GM13977 (cell line): ENCODE data around the gene OGFRL1.

Experiments
- DNase-seq: peaks from one replicate; pipeline ENCODE4 v3.0.0; 2012; ENCODE audit warnings: low spot score
- in situ Hi-C: fragments of 300-500 bp; cut with MboI; formaldehyde crosslinking; loops from one replicate; pipeline ENCODE4 v1.12.0; 2022; ENCODE audit warnings: low sequenced_read_pairs, low pct_unique_long_range_greater_than_20kb, mixed read lengths, inconsistent platforms; ENCODE audit not compliant: unreplicated experiment
- TF ChIP-seq, protein P1 (sequence below): IDR thresholded peaks from 2 replicates; pipeline ENCODE4 v1.5.1; 2012; ENCODE audit warnings: mild to moderate bottlenecking, control low read depth; ENCODE audit not compliant: insufficient read depth; ENCODE audit errors: extremely low read depth, missing control alignments

OGFRL1 gene

GRCh38 chr6:71292001-71292400, 3.4 kb downstream of the OGFRL1 start:
- in situ Hi-C loops: no loop called here
- no peak for DNase-seq

DNA sequence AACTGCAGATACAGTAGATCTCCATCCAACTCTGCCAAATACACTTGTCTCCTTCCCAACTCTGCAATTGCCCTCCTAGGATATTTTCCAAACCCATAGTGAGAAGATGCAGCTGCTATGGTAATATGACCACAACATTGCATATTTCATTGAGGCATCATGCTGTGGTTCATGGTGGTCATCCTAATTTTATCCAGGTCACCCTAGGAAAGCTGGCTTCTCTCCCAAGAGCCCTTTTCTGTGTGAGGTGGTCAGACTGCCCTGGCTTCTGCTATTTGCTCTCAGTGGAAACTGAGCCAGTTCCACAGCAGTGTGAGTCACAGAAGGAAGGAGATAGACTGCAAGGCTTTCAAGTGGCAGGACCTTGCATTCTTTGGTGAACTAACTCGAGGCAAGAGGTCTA, 5.5 kb downstream of the OGFRL1 start:
- DNase-seq: no peak
- in situ Hi-C loops: no loop called here
- TF ChIP-seq, protein P1, sequence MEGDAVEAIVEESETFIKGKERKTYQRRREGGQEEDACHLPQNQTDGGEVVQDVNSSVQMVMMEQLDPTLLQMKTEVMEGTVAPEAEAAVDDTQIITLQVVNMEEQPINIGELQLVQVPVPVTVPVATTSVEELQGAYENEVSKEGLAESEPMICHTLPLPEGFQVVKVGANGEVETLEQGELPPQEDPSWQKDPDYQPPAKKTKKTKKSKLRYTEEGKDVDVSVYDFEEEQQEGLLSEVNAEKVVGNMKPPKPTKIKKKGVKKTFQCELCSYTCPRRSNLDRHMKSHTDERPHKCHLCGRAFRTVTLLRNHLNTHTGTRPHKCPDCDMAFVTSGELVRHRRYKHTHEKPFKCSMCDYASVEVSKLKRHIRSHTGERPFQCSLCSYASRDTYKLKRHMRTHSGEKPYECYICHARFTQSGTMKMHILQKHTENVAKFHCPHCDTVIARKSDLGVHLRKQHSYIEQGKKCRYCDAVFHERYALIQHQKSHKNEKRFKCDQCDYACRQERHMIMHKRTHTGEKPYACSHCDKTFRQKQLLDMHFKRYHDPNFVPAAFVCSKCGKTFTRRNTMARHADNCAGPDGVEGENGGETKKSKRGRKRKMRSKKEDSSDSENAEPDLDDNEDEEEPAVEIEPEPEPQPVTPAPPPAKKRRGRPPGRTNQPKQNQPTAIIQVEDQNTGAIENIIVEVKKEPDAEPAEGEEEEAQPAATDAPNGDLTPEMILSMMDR: no peak

More at GRCh38 chr6:71292001-71292400, 3.4 kb downstream of the OGFRL1 start:
- TF ChIP-seq, protein P1: no peak

DNA sequence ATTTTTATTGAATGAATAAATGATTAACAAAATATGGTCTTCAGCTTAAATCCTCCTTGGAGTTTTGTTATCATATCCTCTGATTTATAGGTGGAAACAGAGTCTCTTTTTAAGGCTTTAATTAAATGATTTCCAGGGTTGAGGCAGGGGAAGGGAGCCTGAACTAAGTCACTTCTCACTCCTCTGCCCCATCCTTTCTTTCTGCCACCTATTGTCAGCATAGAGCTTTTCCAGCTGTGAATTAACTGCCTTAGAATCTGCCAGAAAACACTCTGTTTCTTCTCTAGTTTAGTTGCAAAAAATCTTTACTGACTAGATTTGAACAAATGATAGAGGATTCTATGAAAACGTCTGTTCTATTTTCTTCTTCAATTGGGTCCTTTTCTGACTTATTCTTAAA, 9.8 kb downstream of the OGFRL1 start:
- in situ Hi-C loops: no loop called here
- no peak for DNase-seq
- TF ChIP-seq, protein P1: no peak

GRCh38 chr6:71299541-71300470, 11.2 kb downstream of the OGFRL1 start:
- DNase-seq: no peak
- in situ Hi-C loops: no loop called here
- TF ChIP-seq, protein P1: no peak

DNA sequence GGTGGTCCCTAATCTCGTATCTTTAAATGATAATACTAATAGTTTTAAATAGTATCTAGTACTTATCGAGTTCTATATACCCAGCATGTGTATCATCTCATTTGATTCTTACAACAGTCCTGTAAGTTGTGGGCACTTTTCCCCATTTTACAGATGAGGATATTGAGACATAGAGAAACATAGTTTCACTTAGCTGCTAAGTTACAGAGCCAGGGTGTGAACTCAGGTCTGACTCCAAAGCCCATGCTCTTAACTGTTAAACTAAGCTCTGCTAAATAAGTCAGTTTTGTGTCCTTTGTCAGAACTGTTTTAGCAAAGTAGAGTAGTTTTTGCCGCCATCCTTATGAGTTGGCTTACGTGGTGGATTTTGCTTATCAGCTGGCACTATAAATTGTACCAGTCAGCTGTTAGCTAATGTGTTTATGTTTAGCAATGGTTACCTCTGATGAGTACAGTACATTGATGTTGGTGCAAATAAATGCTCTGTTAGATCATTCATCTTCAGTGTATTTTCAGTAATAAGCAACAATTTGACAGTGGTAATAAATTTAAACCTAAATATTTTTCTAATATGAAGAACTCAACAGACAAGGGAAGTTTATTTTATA, 12.1 kb downstream of the OGFRL1 start:
- in situ Hi-C loops: no loop called here
- TF ChIP-seq, protein P1: no peak
- no peak for DNase-seq

DNA sequence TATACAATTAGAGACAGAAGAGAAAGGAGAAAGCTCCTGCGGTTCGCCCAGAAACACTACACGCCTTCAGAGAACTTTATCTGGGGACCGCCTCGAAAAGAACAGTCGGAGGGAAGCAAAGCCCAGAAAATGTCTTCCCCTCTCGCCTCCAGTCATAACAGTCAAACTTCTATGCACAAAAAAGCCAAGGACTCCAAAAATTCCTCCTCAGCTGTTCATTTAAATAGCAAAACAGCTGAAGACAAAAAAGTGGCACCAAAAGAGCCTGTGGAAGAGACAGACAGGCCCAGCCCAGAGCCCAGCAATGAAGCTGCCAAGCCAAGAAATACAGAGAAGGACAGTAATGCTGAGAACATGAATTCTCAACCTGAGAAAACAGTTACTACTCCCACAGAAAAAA, 12.9 kb downstream of the OGFRL1 start:
- no peak for DNase-seq
- TF ChIP-seq, protein P1: no peak
- in situ Hi-C loops: no loop called here
